Ovary (tissue), 3 donors: ENCODE measurements around the gene TPST2.

Source experiments
- EP300 ChIP-seq: sonication (generic); formaldehyde crosslinking; IDR thresholded peaks from one replicate; pipeline ENCODE4 v1.6.1; 2017; ENCODE audit warnings: antibody characterized with exemption
- POLR2A ChIP-seq: fragments of 450-650 bp; IDR thresholded peaks from one replicate; pipeline ENCODE4 v1.6.1; 2017; ENCODE audit warnings: antibody characterized with exemption, mild to moderate bottlenecking, moderate library complexity
- TF ChIP-seq, protein P1 (sequence below), 3 donors: fragments of 450-650 bp in 2 of 3; fragments of 200-600 bp in 1 of 3; IDR thresholded peaks; one replicate each; pipeline versions ENCODE4 v1.5.1 to v1.8.0; 2016 to 2022; ENCODE audit warnings: antibody characterized with exemption in 3 of 3, mild to moderate bottlenecking in 1 of 3
- donor health status: DM: no; HTN: no; CAD: no.

- TF ChIP-seq, protein P1, sequence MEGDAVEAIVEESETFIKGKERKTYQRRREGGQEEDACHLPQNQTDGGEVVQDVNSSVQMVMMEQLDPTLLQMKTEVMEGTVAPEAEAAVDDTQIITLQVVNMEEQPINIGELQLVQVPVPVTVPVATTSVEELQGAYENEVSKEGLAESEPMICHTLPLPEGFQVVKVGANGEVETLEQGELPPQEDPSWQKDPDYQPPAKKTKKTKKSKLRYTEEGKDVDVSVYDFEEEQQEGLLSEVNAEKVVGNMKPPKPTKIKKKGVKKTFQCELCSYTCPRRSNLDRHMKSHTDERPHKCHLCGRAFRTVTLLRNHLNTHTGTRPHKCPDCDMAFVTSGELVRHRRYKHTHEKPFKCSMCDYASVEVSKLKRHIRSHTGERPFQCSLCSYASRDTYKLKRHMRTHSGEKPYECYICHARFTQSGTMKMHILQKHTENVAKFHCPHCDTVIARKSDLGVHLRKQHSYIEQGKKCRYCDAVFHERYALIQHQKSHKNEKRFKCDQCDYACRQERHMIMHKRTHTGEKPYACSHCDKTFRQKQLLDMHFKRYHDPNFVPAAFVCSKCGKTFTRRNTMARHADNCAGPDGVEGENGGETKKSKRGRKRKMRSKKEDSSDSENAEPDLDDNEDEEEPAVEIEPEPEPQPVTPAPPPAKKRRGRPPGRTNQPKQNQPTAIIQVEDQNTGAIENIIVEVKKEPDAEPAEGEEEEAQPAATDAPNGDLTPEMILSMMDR (IDR thresholded peaks at IDR 0.05), result no peak
- TF ChIP-seq POLR2A (no peak), EP300 (no peak)
Measured at GRCh38 chr22:26597026-26597425, 7.1 kb upstream of the TPST2 start.
